GM10266 (cell line): ENCODE data around the gene C2orf69.

Source experiments
- DNase-seq: peaks from one replicate; pipeline ENCODE4 v3.0.0; 2012; ENCODE audit errors: extremely low spot score
- CTCF ChIP-seq: IDR thresholded peaks from 2 replicates; pipeline ENCODE4 v1.5.1; 2012; ENCODE audit warnings: mild to moderate bottlenecking, low read depth; ENCODE audit not compliant: control insufficient read depth, insufficient read depth; ENCODE audit errors: missing control alignments

Gene C2orf69

GRCh38 chr2:199911052-199911876 lies at the start of gene C2orf69:
C2orf69 (plus strand) TSS chr2:199911293; CDS start chr2:199911439, 146 bp downstream.
- DNase-seq: peak; percentile 94
- TF ChIP-seq CTCF: no peak

GRCh38 chr2:199862788-199863187 lies 48.3 kb upstream of the C2orf69 start:
- no peak for DNase-seq
- no peak for TF ChIP-seq CTCF

GRCh38 chr2:199865905-199866304 lies 45.2 kb upstream of the C2orf69 start:
- no peak for TF ChIP-seq CTCF
- DNase-seq: no peak

- no peak for DNase-seq
- no peak for TF ChIP-seq CTCF
Measured at GRCh38 chr2:199868431-199869226, 42.5 kb upstream of the C2orf69 start.

- no peak for DNase-seq
- TF ChIP-seq CTCF: no peak
Measured at GRCh38 chr2:199869227-199869541, 41.9 kb upstream of the C2orf69 start.

- TF ChIP-seq CTCF: no peak
- DNase-seq: no peak
Measured at GRCh38 chr2:199869653-199870052, 41.4 kb upstream of the C2orf69 start.

- no peak for DNase-seq
- TF ChIP-seq CTCF: no peak
Measured at GRCh38 chr2:199870581-199870980, 40.5 kb upstream of the C2orf69 start.
